Femur (tissue), 1 donor: ENCODE results near the gene SORCS1.
A peak's percentile ranks its signal among the peaks of the same experiment; 100 is the strongest.

Experiments used
- DNase-seq: peaks from one replicate; pipeline ENCODE4 v3.0.0-alpha.2; 2017

SORCS1 gene

GRCh38 chr10:106795619-106796018 lies 368.9 kb downstream of the SORCS1 start:
- peak; percentile 42 for DNase-seq

- DNase-seq = no peak
Measured at GRCh38 chr10:106793617-106794016, 370.9 kb downstream of the SORCS1 start.

DNA sequence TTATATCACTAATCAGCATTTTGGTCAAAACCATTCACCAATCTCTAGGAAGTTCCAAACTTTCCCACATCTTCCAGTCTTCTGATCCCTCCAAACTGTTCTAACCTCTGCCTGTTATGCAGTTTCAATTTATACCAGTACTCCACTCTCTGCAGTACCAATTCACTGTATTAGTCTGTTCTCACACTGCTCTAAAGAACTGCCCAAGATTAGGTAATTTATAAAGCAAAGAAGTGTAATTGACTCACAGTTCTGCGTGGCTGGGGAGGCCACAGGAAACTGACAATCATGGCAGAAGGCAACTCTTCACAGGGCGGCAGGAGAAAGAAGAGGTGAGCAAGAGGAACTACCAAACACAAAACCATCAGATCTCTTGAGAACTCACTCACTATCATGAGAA lies 374.9 kb downstream of the SORCS1 start:
- no peak for DNase-seq

DNA sequence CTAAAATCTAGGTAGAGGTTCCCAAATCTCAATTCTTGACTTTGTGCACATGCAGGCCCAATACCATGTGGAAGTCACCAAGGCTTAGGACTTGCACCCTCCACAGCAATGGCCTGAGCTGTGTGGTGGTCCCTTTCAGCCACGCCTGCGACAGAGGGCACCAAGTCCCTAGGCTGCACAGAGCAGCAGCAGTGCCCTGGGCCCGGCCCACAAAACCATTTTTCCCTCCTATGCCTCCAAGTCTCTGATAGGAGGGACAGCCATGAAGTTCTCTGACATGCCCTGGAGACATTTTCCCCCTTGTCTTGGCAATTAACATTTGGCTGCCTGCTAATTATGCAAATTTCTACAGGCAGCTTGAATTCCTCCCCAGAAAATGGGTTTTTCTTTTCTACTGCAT lies 375.5 kb downstream of the SORCS1 start:
- DNase-seq = no peak

DNA sequence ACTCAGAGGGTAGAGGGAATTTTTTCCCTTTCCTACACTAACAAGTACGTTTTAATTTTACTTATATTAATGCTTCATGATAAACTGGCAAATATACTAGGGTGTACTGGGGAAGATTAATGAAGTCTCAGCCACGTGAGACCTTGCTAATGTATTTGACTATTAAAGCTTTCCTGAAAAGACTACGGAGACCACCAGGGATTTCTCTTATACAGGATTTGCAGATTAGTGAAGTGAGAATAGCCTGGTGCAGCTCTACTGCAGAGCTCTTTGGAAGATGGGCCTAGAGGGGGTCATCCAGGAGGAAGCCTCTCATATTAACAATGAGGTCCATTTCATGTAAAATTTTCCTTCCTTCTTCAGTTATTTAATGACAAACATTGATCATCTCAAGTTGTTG lies 379.0 kb downstream of the SORCS1 start:
- DNase-seq = no peak

DNA sequence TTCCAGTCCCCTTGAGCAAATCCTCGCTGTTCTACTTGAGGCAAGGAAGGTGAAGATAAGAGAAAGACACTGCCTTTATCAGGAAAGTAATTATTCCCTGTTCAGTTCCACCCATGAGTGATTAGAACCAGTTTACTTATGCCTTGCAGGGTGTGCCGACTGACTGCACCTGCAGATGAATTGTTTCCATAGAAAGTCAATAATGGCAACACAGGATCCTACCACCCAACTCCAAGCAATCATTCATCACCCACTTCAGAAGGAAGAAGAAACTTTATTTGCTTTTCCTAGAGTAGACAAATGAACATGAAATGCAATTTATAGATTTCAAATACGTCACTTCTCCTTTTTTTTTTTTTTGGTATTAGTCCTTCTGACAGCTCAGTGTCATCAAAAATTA lies 383.9 kb downstream of the SORCS1 start:
- DNase-seq = no peak

DNA sequence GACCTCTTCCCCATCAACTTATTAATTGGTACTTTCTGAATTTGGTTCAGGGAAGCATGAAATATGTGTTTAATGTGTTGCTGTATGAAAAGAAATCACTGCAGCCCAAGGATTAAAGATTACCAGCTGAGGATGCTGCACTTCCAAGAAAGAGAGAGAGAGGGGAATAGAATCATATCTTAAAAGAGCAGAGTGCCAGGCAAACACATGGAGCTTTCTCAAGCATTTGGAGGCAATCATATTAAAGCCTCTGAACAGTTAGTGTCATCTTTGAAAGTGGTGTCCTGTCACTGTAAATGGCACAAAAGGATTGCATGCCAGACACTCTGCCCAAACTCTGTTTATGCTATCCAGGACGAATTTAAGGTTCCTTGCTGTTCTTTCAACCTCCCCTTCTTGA lies 386.7 kb downstream of the SORCS1 start:
- DNase-seq = no peak

DNA sequence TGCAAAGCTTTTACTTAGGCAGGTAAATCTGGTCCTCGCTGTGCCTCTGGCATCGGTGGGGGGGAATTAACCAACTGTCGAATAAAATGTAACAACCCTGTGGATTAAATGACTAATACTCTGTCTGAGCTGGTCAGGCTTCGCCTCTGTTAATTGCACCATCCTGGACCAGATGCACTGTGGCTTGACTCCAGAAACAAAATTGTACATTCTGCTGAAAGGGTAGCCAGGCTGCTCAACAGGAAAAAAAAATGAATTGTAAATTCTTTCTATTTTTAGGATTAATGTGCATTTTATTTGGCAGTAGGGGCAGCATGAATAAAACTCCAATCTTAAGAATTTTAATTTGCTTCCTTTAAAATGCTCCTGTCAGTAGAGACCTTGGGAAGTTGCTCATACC lies 389.4 kb downstream of the SORCS1 start:
- peak; percentile 20 for DNase-seq

DNA sequence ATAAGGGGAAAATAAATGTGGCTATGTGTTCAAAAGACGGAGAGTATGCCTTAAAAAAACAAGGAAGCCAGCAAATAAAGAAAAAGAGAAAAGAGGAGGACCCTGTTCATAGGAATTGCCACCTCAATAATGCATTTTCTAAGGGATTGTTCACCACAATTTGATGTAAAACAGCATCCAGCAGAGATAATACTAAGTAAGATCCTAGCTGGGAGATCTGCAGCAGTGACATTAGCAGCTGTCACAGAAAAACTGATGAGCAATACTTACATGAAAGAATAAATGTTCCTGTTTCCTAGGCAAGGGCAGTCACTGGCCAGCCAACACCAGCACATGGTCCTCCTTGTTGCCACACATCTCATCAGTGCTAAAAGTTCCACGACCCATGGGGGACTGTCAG lies 391.5 kb downstream of the SORCS1 start:
- no peak for DNase-seq

DNA sequence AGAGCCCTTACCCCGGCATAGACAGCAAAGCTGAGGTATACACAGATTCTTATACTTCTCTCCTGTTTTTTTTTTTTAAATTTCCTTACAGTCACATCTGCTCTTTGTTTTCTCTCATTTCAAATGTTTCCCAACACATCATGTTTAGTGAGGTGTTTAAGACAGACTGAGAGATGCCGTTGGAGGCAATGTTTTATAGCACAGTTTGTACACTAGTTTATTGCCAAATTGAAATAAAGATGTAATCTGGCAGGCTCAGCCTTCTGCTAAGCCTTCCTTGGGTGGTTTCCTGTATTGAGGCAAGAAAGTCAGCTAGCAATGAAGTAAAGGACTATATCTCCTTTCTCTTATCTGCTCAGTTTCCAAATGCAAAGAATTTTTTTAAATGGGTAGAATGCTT lies 393.4 kb downstream of the SORCS1 start:
- DNase-seq = no peak

DNA sequence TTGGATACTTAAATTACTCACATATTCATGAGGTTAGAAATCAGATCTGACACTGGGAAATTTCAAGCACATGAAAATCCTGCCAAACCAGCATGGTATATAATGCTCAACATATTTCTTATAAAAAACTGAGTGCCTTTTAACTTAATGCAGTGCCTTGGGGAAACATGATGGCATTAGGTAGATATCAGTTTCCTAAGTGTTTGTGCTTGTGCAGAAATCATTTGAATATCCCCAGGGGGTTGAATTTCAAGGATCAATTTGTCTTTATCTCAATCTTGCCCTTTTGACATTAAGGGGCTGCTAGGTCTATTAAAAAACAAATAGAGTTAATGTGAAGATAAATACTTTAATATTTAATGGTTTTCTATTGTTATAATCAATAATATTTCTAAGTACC lies 396.3 kb downstream of the SORCS1 start:
- DNase-seq = no peak

DNA sequence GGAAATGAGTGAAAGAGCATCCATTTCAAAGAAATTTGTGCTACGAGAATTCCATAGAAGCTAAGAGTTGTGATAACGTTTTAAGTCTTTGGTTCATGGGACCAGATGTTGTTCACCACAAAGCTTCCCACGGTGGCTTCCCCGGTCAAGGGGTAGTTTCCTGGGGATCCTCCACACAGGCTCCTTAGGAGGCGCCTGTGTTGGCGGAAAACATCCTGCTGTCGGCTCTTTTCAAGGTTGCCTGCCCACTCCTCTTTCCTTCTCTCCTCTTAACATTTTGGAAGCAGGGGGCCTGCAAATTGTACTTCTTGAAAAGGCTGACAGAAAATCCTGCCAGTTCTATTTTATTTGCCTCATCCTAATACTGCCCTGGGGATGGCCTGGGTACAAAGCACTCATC lies 398.6 kb downstream of the SORCS1 start:
- DNase-seq = no peak

- no peak for DNase-seq
Measured at GRCh38 chr10:106765241-106765754, 399.2 kb downstream of the SORCS1 start.

DNA sequence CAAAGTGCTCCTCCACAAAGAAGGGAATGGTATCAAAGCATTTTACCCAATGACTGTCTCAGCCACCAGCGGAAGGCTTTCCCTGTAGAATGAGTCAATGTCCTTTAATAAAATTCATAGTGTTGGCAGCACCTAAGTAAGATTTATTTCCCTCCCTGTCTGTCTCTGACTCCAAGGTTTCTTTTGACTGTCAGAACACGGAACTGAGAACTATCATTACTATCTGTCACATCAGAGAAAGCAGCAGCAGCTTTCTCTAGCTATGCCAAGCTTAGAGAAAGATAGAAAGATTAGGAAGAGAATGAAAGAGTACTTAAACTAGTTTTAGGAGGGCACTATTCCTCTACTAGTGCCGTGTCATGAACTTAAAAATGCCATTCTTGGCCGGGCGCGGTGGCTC lies 400.1 kb downstream of the SORCS1 start:
- no peak for DNase-seq

DNA sequence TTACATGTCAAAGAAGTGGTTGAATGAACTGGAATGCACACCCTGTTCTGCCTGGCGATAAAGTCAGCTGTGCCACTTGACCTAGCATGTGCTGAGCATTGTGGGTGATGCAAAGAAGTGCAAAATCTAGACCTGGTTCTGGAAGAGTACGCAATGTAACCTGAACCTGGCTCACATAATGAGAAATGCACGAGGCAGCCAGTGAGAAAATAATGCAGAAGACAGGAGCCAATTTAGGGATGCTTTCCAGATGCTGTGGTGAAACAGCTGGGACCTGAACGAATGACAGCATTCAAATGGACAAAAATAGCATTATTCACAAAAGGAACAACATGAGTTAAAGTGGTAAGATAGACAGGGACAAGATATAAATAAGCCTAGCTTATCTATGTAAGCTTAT lies 402.6 kb downstream of the SORCS1 start:
- DNase-seq = peak; percentile 41

GRCh38 chr10:106757521-106757920 lies 407.0 kb downstream of the SORCS1 start:
- DNase-seq = no peak

- DNase-seq = no peak
Measured at GRCh38 chr10:106751091-106751490, 413.4 kb downstream of the SORCS1 start.

DNA sequence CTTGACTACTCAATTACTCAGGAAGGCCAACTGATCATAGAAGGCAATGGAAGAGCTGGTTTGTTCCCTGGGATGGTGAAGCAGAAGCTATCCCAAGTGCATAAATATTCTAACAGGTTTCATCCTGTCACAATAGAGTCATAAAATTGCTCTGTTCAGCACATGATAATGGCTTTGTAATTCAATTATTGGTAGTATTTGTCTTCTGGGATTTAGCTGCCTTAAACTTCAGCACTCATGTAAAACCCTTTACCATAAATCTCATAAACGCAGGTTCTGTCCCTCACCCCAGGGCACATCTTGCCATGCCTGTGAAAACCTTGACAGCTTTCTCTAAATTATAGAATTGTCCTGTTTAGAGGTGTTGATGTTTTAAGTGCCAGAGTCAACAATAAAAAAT lies 417.6 kb downstream of the SORCS1 start:
- no peak for DNase-seq

DNA sequence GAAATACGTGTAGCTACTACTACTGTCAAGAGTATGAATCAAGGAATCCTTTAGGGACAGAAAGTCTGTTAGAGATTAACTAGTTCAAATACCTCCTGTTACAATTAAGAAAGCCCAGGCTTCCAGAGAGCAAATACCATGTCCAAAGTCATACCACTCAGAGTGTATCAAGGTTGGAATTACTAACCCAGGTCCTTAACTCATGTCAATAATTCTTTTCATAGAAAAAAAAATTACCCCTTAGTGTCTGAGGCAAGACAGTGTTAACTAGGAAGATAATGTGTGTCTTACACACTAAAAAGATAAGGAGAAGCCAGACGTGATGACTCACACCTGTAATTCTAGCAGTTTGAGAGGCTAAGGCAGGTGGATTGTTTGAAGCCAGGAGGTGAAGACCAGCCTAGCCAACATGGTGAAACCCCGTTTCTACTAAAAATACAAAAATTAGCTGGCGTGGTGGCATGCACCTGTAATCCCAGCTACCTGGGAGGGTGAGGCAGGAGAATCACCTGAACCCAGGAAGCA lies 423.4 kb downstream of the SORCS1 start:
- DNase-seq = no peak

DNA sequence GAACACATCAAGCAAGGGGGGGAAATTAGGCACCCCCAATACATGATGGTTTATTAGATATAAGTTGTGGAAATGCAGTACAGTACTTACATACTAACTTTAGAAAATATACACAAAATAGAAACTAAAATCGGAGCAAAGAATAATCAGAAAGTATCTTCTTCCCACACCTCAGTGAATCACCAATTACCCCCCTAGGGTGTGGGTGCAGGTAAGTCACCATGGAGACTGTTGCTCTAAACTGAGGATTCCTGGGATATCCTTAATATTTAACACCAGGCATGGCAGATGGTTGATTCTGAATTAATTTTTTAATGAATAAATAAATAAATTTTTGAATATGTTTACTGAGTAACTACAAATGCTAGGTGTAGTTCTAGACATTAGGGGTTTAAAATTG lies 424.4 kb downstream of the SORCS1 start:
- no peak for DNase-seq

DNA sequence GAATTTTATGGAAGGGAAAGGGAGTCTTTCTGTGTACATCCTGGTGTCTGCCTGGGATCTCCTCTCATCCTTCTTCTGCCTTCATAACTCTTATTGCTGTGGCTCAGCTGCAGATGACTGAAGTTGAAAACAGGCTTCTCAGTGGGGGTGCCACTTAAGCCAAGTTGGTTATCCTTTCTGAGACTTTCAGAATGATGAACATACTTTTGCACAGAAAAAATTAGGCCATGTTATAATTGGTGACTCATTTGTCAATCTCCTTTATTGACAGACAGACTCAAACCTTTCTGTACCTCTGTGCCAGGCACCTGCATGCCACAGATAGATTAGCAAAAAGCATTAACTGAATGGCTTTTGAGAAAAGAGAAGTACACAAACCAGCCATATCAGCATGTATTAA lies 430.3 kb downstream of the SORCS1 start:
- no peak for DNase-seq

DNA sequence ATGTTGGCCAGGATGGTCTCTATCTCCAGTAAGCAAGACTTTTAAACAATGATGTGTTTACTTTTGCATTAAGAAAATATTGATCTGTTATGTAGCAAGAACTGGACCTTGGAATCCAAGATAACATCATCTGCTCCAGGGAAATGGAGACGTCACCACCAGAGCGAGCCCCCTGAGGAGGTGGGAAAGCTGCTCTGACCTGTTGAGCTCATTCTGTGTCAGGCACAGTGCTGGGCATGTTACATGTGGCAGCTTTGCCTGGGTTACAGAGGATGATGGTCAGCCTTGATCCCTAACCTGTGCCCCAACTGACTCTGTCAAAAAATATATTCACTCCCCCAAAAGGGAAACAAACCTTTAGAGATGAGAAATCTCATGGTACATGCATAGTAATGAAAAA lies 436.3 kb downstream of the SORCS1 start:
- DNase-seq = no peak

GRCh38 chr10:106727170-106727569 lies 437.3 kb downstream of the SORCS1 start:
- DNase-seq = no peak

DNA sequence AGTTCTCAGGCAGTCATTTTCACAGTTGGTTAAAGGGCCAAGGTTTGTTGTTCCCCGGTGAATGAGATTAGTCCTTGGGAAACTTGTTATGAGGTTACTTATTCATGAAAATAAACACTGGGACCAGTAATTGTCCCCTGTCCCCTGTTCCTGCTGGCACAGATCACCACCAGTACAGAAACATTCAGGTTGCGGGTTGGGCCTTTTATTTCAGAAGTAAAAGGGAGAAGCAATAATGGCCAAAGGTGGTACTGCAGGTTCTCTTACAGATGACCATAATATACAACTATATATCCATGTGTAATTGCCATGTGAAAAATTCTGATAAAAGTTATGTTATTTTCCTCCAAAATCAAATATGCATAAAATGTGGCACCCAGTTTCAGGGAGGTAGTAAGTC lies 442.0 kb downstream of the SORCS1 start:
- DNase-seq = no peak

GRCh38 chr10:106720683-106721082 lies 443.8 kb downstream of the SORCS1 start:
- DNase-seq = no peak

DNA sequence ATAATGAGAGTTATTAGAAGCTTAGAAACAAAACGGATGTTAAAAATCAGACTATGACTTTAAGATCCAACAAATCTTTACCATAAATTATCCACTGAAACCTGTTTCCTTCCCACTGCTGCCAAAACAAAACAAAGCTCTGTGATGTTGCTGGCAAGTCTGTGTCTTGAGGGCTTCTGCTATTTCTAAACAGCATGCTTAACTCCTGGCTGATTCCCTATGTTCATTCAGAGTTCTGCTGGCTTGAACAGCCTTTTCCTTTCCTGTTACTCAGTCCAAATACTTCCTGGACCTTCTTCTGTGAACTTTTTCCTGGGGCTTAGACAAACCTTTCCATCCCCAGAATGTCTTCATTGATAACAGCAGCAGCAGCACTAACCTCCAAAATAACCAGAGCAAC lies 448.1 kb downstream of the SORCS1 start:
- peak; percentile 58 for DNase-seq
